ENCODE results near the gene MEA1.

The MEA1 gene

DNA sequence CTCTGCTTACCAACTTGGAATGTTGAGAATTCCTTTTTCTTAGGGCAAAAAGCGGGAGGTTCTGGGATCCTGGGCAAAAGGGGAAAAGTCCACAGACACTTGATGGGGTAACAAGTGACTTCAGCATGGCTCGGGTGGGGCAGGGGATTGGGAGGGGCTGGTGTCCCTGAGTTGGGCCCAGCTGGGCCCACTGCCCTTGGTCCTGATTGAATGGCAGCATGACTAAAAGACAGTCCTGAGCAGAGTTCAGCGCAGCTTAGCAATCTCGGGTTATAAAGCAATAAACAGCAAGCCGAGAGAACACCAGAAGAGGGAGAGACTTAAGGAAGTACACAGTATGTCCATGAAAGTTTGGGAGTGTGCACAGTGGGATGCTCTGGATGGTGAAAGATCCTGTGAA is 23.8 kb downstream of the MEA1 start:
- Histone ChIP-seq H2AFZ (ENCODE audit: low read length) (no peak overlapping the region), H3K79me2 (ENCODE audit: insufficient read depth, low read length) (peaks cover 45% of the 10 kb centered on the region), H3K4me2 (ENCODE audit: low read depth, low read length, poor library complexity, severe bottlenecking) (no peak overlapping the region), H3K9me3 (ENCODE audit: insufficient read depth, low read depth, low read length) (no peaks in the 10 kb centered on the region), H3K4me1 (ENCODE audit: insufficient read depth, low read length, poor library complexity, severe bottlenecking) (peaks cover 38% of the 10 kb centered on the region), H3K4me3 (ENCODE audit: low read length, poor library complexity, severe bottlenecking) (no peak overlapping the region), H3K9ac (ENCODE audit: low read depth, low read length, poor library complexity, severe bottlenecking) (no peak overlapping the region), H3F3A (ENCODE audit: low read depth) (no peaks in the 10 kb centered on the region), H3K9me2 (replicated peaks; ENCODE audit: low read depth, low read length) (no peaks in the 10 kb centered on the region), H3K36me3 (ENCODE audit: insufficient read depth, low read length) (peaks cover 3% of the 10 kb centered on the region; the same call in 1 of the 2 replicates), H3K27me3 (ENCODE audit: insufficient read depth, low read length, poor library complexity, severe bottlenecking) (no peaks in the 10 kb centered on the region), H4K20me1 (ENCODE audit: insufficient read depth, low read length, poor library complexity, severe bottlenecking) (peaks cover 5% of the 10 kb centered on the region)
- TF ChIP-seq, protein P1, sequence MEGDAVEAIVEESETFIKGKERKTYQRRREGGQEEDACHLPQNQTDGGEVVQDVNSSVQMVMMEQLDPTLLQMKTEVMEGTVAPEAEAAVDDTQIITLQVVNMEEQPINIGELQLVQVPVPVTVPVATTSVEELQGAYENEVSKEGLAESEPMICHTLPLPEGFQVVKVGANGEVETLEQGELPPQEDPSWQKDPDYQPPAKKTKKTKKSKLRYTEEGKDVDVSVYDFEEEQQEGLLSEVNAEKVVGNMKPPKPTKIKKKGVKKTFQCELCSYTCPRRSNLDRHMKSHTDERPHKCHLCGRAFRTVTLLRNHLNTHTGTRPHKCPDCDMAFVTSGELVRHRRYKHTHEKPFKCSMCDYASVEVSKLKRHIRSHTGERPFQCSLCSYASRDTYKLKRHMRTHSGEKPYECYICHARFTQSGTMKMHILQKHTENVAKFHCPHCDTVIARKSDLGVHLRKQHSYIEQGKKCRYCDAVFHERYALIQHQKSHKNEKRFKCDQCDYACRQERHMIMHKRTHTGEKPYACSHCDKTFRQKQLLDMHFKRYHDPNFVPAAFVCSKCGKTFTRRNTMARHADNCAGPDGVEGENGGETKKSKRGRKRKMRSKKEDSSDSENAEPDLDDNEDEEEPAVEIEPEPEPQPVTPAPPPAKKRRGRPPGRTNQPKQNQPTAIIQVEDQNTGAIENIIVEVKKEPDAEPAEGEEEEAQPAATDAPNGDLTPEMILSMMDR (conservative IDR thresholded peaks at IDR 0.05; ENCODE audit: low read length), result no peak
- TF ChIP-seq EZH2phosphoT487 (IDR thresholded peaks at IDR 0.05; ENCODE audit: borderline replicate concordance), result no peak

DNA sequence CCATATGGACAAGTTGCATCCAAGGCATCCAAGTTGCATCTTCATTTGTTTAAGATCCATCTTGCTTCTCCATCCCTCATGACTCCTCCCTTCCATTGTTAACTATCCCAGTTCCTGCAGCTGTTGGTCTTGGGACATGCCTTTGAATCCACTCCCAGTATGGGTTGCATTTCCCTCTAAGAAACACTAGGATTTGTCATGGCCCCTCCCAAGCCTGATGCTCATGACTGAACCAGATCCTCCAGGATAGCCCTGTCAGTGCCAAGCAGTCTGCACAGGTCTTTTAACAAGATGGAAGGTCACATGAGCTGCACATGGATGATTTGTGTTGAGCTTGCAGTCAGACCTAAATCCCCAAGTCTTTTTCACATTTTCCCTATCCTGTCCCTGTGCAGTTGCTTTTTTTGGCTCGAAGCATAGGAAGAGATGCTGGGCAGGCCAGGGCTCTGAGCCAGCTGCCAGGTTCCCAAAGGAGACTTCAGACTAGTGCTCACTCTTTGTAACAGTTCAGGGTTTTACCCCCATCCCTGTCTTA is 25.2 kb downstream of the MEA1 start:
- Histone ChIP-seq H3K9me3 (ENCODE audit: insufficient read depth, low read depth, low read length) (no peaks in the 10 kb centered on the region), H3K36me3 (ENCODE audit: insufficient read depth, low read length) (peaks cover 3% of the 10 kb centered on the region; the same call in 1 of the 2 replicates), H3K9me2 (replicated peaks; ENCODE audit: low read depth, low read length) (no peaks in the 10 kb centered on the region), H4K20me1 (ENCODE audit: insufficient read depth, low read length, poor library complexity, severe bottlenecking) (peaks cover 5% of the 10 kb centered on the region), H3K9ac (ENCODE audit: low read depth, low read length, poor library complexity, severe bottlenecking) (no peak overlapping the region), H3K4me2 (ENCODE audit: low read depth, low read length, poor library complexity, severe bottlenecking) (peak overlapping the region; percentile 90), H3F3A (ENCODE audit: low read depth) (no peaks in the 10 kb centered on the region), H3K4me1 (ENCODE audit: insufficient read depth, low read length, poor library complexity, severe bottlenecking) (peaks cover 43% of the 10 kb centered on the region), H3K4me3 (ENCODE audit: low read length, poor library complexity, severe bottlenecking) (no peak overlapping the region), H3K79me2 (ENCODE audit: insufficient read depth, low read length) (peaks cover 46% of the 10 kb centered on the region), H3K27me3 (ENCODE audit: insufficient read depth, low read length, poor library complexity, severe bottlenecking) (no peaks in the 10 kb centered on the region), H2AFZ (ENCODE audit: low read length) (no peak overlapping the region)
- no peak for TF ChIP-seq EZH2phosphoT487 (IDR thresholded peaks at IDR 0.05; ENCODE audit: borderline replicate concordance)
- TF ChIP-seq, protein P1 (conservative IDR thresholded peaks at IDR 0.05; ENCODE audit: low read length), result no peak

DNA sequence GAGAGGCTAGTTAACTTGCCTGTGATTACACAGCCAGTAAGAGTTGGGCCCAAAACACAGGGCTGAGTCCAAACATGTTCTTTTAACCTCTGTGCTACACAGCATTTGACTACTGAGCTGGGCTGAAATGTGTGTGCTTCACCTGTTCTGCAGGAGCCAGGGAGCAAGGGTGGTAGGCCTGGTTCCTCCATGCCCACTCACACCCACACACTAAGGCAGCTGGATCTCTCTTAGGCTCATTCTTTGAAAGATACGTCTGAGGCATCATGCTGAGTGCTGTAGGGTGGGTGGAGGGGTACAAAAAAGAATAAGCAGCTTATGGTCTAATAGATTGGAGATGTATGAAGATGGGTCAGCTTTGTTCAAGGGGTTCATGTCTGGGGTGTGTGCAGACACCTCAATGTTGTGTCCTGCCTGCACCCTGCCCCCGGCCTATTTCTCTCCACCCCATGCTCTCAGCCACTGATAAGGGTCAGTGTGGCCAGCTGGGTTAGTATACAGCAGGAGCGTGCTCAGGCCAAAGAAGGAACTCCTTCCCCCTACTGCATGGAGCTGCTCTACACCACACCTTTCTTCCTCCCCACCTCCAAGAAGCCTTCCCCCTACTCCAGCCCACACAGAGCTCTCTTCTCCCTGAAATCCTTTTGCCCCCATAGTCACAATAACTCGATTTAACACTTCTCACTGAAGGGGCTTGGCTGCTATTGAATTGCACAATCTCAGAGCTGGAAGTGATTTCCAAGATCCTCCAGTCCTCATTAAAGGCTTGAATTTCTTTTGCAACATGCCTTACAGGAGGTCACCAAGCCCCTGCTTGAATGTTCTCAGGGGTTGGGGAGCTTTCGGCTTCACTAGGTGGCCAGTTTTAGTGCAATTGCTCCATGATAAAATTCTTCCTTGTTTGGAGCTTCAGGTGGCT is 26.0 kb downstream of the MEA1 start:
- Histone ChIP-seq H3K4me3 (ENCODE audit: low read length, poor library complexity, severe bottlenecking) (peak overlapping the region; percentile 53), H3K27me3 (ENCODE audit: insufficient read depth, low read length, poor library complexity, severe bottlenecking) (no peaks in the 10 kb centered on the region), H3K9ac (ENCODE audit: low read depth, low read length, poor library complexity, severe bottlenecking) (peak overlapping the region; percentile 53), H3K9me3 (ENCODE audit: insufficient read depth, low read depth, low read length) (no peaks in the 10 kb centered on the region), H3F3A (ENCODE audit: low read depth) (no peaks in the 10 kb centered on the region), H3K4me2 (ENCODE audit: low read depth, low read length, poor library complexity, severe bottlenecking) (peak overlapping the region; percentile 90), H3K36me3 (ENCODE audit: insufficient read depth, low read length) (peaks cover 3% of the 10 kb centered on the region; the same call in 1 of the 2 replicates), H3K9me2 (replicated peaks; ENCODE audit: low read depth, low read length) (no peaks in the 10 kb centered on the region), H3K79me2 (ENCODE audit: insufficient read depth, low read length) (peaks cover 45% of the 10 kb centered on the region), H3K4me1 (ENCODE audit: insufficient read depth, low read length, poor library complexity, severe bottlenecking) (peaks cover 43% of the 10 kb centered on the region), H4K20me1 (ENCODE audit: insufficient read depth, low read length, poor library complexity, severe bottlenecking) (peaks cover 5% of the 10 kb centered on the region), H2AFZ (ENCODE audit: low read length) (no peak overlapping the region)
- TF ChIP-seq EZH2phosphoT487 (IDR thresholded peaks at IDR 0.05; ENCODE audit: borderline replicate concordance), result no peak
- TF ChIP-seq, protein P1 (conservative IDR thresholded peaks at IDR 0.05; ENCODE audit: low read length), result no peak
